ENCODE results near the gene BTG2. TPM values are rescaled to one million over a fixed set of nuclear protein-coding genes. Genes with fewer than 3 reads are reported as not detected.

BTG2 gene
- total RNA-seq, 1 experiment from 2014 or later: 2.9 TPM

DNA sequence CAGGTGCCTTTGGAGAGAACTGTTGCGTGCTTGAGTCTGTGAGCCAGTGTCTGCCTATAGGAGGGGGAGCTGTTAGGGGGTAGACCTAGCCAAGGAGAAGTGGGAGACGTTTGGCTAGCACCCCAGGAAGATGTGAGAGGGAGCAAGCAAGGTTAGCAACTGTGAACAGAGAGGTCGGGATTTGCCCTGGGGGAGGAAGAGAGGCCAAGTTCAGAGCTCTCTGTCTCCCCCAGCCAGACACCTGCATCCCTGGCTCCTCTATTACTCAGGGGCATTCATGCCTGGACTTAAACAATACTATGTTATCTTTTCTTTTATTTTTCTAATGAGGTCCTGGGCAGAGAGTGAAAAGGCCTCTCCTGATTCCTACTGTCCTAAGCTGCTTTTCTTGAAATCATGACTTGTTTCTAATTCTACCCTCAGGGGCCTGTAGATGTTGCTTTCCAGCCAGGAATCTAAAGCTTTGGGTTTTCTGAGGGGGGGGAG is 2.4 kb downstream of the BTG2 start:
- no peak overlapping the region for H2AFZ ChIP-seq (ENCODE audit: low read length)
- H3K9me3 Mint-ChIP-seq: no peaks in the 10 kb centered on the region; a peak in 1 of 5 replicates
- peaks cover 0 to 3% (median 0%) of the 10 kb centered on the region in 3 experiments; a peak in 2 of 7 replicates for H3K36me3 Mint-ChIP-seq (ENCODE audit: insufficient read depth in 1 of 3, low read depth in 3 of 3)
- peaks cover 83% of the 10 kb centered on the region for H3K27me3 ChIP-seq (ENCODE audit: insufficient read depth, low read length)
- peaks cover 10% of the 10 kb centered on the region for H3K4me1 ChIP-seq (ENCODE audit: insufficient read depth, low read length)
- peaks cover 98% of the 10 kb centered on the region for H3K27me3 Mint-ChIP-seq (ENCODE audit: low read depth)
- no peaks in the 10 kb centered on the region for H3K9me3 ChIP-seq (ENCODE audit: control insufficient read depth, low read depth, low read length)
- H3K4me2 ChIP-seq (ENCODE audit: insufficient read depth, insufficient read length, low read length): peak overlapping the region; percentile 33
- H2BK20ac ChIP-seq (ENCODE audit: low read depth, low read length, poor library complexity, severe bottlenecking): no peak overlapping the region
- H3T11ph ChIP-seq (ENCODE audit: low read length): no peak overlapping the region
- H3K23ac ChIP-seq (ENCODE audit: insufficient read length, low read depth, low read length): no peak overlapping the region
- DNase-seq: peak; percentile 77
- H3K79me2 ChIP-seq (ENCODE audit: insufficient read depth, low read length): no peaks in the 10 kb centered on the region
- H3K27ac Mint-ChIP-seq: no peak overlapping the region; a peak in 2 of 7 replicates
- H2AK5ac ChIP-seq (ENCODE audit: insufficient read length, low read length): no peak overlapping the region
- H4K5ac ChIP-seq (ENCODE audit: insufficient read length, low read depth, low read length): no peak overlapping the region
- no peak overlapping the region for H4K91ac ChIP-seq (ENCODE audit: insufficient read length, low read depth, low read length)
- no peak overlapping the region for H2BK15ac ChIP-seq (ENCODE audit: low read depth, low read length)
- H3K4me3 Mint-ChIP-seq: peak overlapping the region; percentile 38 to 61; a peak in 3 of 5 replicates
- H3K4ac ChIP-seq (ENCODE audit: low read depth, low read length): no peak overlapping the region
- H3K79me1 ChIP-seq (ENCODE audit: insufficient read depth, low read depth, low read length, poor library complexity, severe bottlenecking): no peaks in the 10 kb centered on the region
- no peak overlapping the region for H3K56ac ChIP-seq (ENCODE audit: insufficient read length, low read depth, low read length)
- H3K27ac ChIP-seq (ENCODE audit: insufficient read length, low read depth, low read length): no peak overlapping the region
- H2BK5ac ChIP-seq (ENCODE audit: insufficient read length, low read length): no peak overlapping the region
- H3K4me1 Mint-ChIP-seq: peaks cover 52 to 60% of the 10 kb centered on the region in 2 experiments
- WGBS (ENCODE audit: extremely low coverage, insufficient read length, low lambda C conversion rate): no CpG with 5 or more reads among the region's 3 CpGs
- H4K8ac ChIP-seq (replicated peaks; ENCODE audit: insufficient read length, low read depth, low read length): no peak overlapping the region
- peak overlapping the region; percentile 48; the same call in 1 of the 2 replicates for H3K14ac ChIP-seq (ENCODE audit: insufficient read depth, low read length)
- H3K23me2 ChIP-seq (ENCODE audit: insufficient read length, low read depth, low read length, poor library complexity, severe bottlenecking): peaks cover 13% of the 10 kb centered on the region
- H3K18ac ChIP-seq (ENCODE audit: insufficient read length, low read depth, low read length): no peak overlapping the region
- no peaks in the 10 kb centered on the region for H4K20me1 ChIP-seq (ENCODE audit: control insufficient read depth, insufficient read depth, insufficient read length)
- no peak overlapping the region for H3K9ac ChIP-seq (ENCODE audit: extremely low read depth, insufficient read length, low read length)
- no peak overlapping the region for H2BK120ac ChIP-seq (ENCODE audit: low read depth, low read length, poor library complexity, severe bottlenecking)
- TF ChIP-seq, protein P1, sequence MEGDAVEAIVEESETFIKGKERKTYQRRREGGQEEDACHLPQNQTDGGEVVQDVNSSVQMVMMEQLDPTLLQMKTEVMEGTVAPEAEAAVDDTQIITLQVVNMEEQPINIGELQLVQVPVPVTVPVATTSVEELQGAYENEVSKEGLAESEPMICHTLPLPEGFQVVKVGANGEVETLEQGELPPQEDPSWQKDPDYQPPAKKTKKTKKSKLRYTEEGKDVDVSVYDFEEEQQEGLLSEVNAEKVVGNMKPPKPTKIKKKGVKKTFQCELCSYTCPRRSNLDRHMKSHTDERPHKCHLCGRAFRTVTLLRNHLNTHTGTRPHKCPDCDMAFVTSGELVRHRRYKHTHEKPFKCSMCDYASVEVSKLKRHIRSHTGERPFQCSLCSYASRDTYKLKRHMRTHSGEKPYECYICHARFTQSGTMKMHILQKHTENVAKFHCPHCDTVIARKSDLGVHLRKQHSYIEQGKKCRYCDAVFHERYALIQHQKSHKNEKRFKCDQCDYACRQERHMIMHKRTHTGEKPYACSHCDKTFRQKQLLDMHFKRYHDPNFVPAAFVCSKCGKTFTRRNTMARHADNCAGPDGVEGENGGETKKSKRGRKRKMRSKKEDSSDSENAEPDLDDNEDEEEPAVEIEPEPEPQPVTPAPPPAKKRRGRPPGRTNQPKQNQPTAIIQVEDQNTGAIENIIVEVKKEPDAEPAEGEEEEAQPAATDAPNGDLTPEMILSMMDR (conservative IDR thresholded peaks at IDR 0.05): no peak
- H2BK12ac ChIP-seq (ENCODE audit: insufficient read length, low read depth, low read length): no peak overlapping the region
